H1 (cell line): ENCODE data around the gene OSBP. TPM values are rescaled to one million over a fixed set of nuclear protein-coding genes. Genes with fewer than 3 reads are reported as not detected.

ENCODE experiments used
- BCL11A ChIP-seq, 2 experiments: IDR thresholded peaks; one replicate each; pipeline ENCODE4 v1.6.1; 2011; ENCODE audit warnings: low read depth in 2 of 2, low read length in 2 of 2, mild to moderate bottlenecking in 2 of 2
- BRCA1 ChIP-seq: IDR thresholded peaks from 2 replicates; pipeline ENCODE4 v1.6.1; 2012; ENCODE audit warnings: low read depth, low read length, improper control_type of control experiment
- CEBPB ChIP-seq: IDR thresholded peaks from 2 replicates; pipeline ENCODE4 v1.6.1; 2012; ENCODE audit warnings: low read depth, low read length
- CHD1 ChIP-seq: IDR thresholded peaks from 2 replicates; pipeline ENCODE4 v1.6.1; 2012; ENCODE audit warnings: low read depth, low read length, improper control_type of control experiment
- CTBP2 ChIP-seq: IDR thresholded peaks from 2 replicates; pipeline ENCODE4 v1.7.0; 2011; ENCODE audit warnings: borderline replicate concordance, mild to moderate bottlenecking, moderate library complexity, mixed read lengths, low read length; ENCODE audit not compliant: insufficient read depth, insufficient read length
- EGR1 ChIP-seq: IDR thresholded peaks from 2 replicates; pipeline ENCODE4 v1.6.1; 2011; ENCODE audit warnings: low read depth, low read length, borderline replicate concordance
- EZH2 ChIP-seq: fragments of 200-600 bp; sonication (generic); IDR thresholded peaks from 2 replicates; pipeline ENCODE4 v1.7.1; 2012; ENCODE audit warnings: low read depth, mild to moderate bottlenecking, moderate library complexity, low read length, inconsistent platforms; ENCODE audit not compliant: severe bottlenecking
- KDM5A ChIP-seq: fragments of 200-600 bp; IDR thresholded peaks from 2 replicates; pipeline ENCODE4 v1.7.1; 2012; ENCODE audit warnings: mild to moderate bottlenecking, low read length, inconsistent platforms, mixed read lengths
- MAX ChIP-seq: IDR thresholded peaks from 2 replicates; pipeline ENCODE4 v1.6.1; 2012; ENCODE audit warnings: inconsistent platforms
- RBBP5 ChIP-seq: IDR thresholded peaks from 2 replicates; pipeline ENCODE4 v1.7.1; 2012; ENCODE audit warnings: low read depth, mild to moderate bottlenecking, inconsistent platforms, low read length, moderate library complexity, borderline replicate concordance
- SIN3A ChIP-seq, 2 experiments: IDR thresholded peaks in 1 of 2; conservative IDR thresholded peaks in 1 of 2; 2 replicates each; pipeline ENCODE4 v1.6.1; 2011 to 2012; ENCODE audit warnings: low read length in 2 of 2, improper control_type of control experiment in 1 of 2, low read depth in 1 of 2, mild to moderate bottlenecking in 1 of 2
- SRF ChIP-seq: IDR thresholded peaks from 2 replicates; pipeline ENCODE4 v1.6.1; 2011; ENCODE audit warnings: mild to moderate bottlenecking, low read depth, low read length, moderate library complexity
- SUZ12 ChIP-seq: fragments of 200-600 bp; sonication (generic); IDR thresholded peaks from 2 replicates; pipeline ENCODE4 v1.6.1; 2012; ENCODE audit warnings: mild to moderate bottlenecking, inconsistent platforms, low read length, moderate library complexity, mixed read lengths
- YY1 ChIP-seq: IDR thresholded peaks from 2 replicates; pipeline ENCODE4 v1.6.1; 2011; ENCODE audit warnings: low read depth, mild to moderate bottlenecking, low read length
- polyA plus RNA-seq, 7 experiments: library from polyadenylated mRNA; depleted of rRNA in 3 of 7; stranded (reverse) in 5 of 7; unstranded in 2 of 7; fragments of >200 nt in 5 of 7; fragments of 200-250 nt in 2 of 7; gene quantifications; 1 replicate in 5 of 7; 2 replicates in 1 of 7; 4 replicates in 1 of 7; pipeline versions ENCODE4 v1.2.1 to v1.2.3, GENCODE V29; 2011 to 2013; ENCODE audit warnings: missing spikeins in 2 of 7, mixed read lengths in 2 of 7
- total RNA-seq: library from RNA; stranded (reverse); fragmentation: NEBNext Ultra II Directional; extraction: Animal tissue kit (Norgen Biotek cat#: 25700); gene quantifications from 2 replicates; pipeline ENCODE4 v1.2.1, GENCODE V29; 2021

Gene OSBP
- total and polyA plus RNA-seq, 2 of the 8 experiments (the other 6 are each of a cell fraction or from before 2014, with no cell fraction given) = 13.2 to 43.1 TPM

GRCh38 chr11:59615120-59615636 is 396 bp downstream of the OSBP start (continued):
- TF ChIP-seq BCL11A (IDR thresholded peaks at IDR 0.05; ENCODE audit: low read depth in 2 of 2, low read length in 2 of 2) = no peak
- TF ChIP-seq KDM5A = no peak
- no peak for TF ChIP-seq BRCA1
- TF ChIP-seq RBBP5 = peak; percentile 1; the same call in 1 of the 2 replicates
- TF ChIP-seq EGR1 = no peak
- TF ChIP-seq CHD1 = no peak
- TF ChIP-seq SRF = no peak
- no peak for TF ChIP-seq SUZ12
- TF ChIP-seq CTBP2 = no peak
- TF ChIP-seq MAX = no peak
- no peak for TF ChIP-seq EZH2
- peak; percentile 50 to 68; a peak in 3 of 4 replicates for TF ChIP-seq SIN3A (conservative IDR thresholded peaks at IDR 0.05 in 1 of 2, IDR thresholded peaks at IDR 0.05 in 1 of 2; ENCODE audit: low read depth in 1 of 2, low read length in 2 of 2)
- no peak for TF ChIP-seq CEBPB
- no peak for TF ChIP-seq YY1
